Measurements from ENCODE around the gene SPATS2L. TPM values are rescaled to one million over a fixed set of nuclear protein-coding genes. Genes with fewer than 3 reads are reported as not detected.

Gene SPATS2L
- total RNA-seq, 1 experiment from 2014 or later: 47.3 TPM

- Mint-ChIP-seq H3K27ac (no peak overlapping the region), H3K4me3 (no peak overlapping the region), H3K4me1 (peaks cover 0 to 4% of the 10 kb centered on the region in 2 experiments; a peak in 1 of 4 replicates), H3K36me3 (ENCODE audit: insufficient read depth in 1 of 3, low read depth in 3 of 3) (peaks cover 0 to 15% (median 14%) of the 10 kb centered on the region in 3 experiments; a peak in 6 of 7 replicates), H3K9me3 (no peaks in the 10 kb centered on the region; a peak in 1 of 5 replicates), H3K27me3 (ENCODE audit: low read depth) (no peaks in the 10 kb centered on the region)
- no peak overlapping the region for H2AK5ac ChIP-seq (ENCODE audit: insufficient read length, low read length)
- H2BK15ac ChIP-seq (ENCODE audit: low read depth, low read length): no peak overlapping the region
- H3K27me3 ChIP-seq (ENCODE audit: insufficient read depth, low read length): no peaks in the 10 kb centered on the region
- H3K4ac ChIP-seq (ENCODE audit: low read depth, low read length): no peak overlapping the region
- no peaks in the 10 kb centered on the region for H3K79me1 ChIP-seq (ENCODE audit: insufficient read depth, low read depth, low read length, poor library complexity, severe bottlenecking)
- no peak overlapping the region for H3K4me2 ChIP-seq (ENCODE audit: insufficient read depth, insufficient read length, low read length)
- no peak overlapping the region for H3K23ac ChIP-seq (ENCODE audit: insufficient read length, low read depth, low read length)
- H3K4me1 ChIP-seq (ENCODE audit: insufficient read depth, low read length): 0 out of 2 replicates have a peak, but pooled peaks cover 3% of the 10 kb centered on the region
- H2BK5ac ChIP-seq (ENCODE audit: insufficient read length, low read length): no peak overlapping the region
- no peak overlapping the region for H2AFZ ChIP-seq (ENCODE audit: low read length)
- H4K5ac ChIP-seq (ENCODE audit: insufficient read length, low read depth, low read length): no peak overlapping the region
- no peak overlapping the region for H3K9ac ChIP-seq (ENCODE audit: extremely low read depth, insufficient read length, low read length)
- no peak overlapping the region for H3K18ac ChIP-seq (ENCODE audit: insufficient read length, low read depth, low read length)
- WGBS (ENCODE audit: extremely low coverage, insufficient read length, low lambda C conversion rate): no CpG with 5 or more reads among the region's 1 CpG
- no peak for TF ChIP-seq CTCF (conservative IDR thresholded peaks at IDR 0.05)
- no peaks in the 10 kb centered on the region for H3K23me2 ChIP-seq (ENCODE audit: insufficient read length, low read depth, low read length, poor library complexity, severe bottlenecking)
- no peaks in the 10 kb centered on the region for H3K9me3 ChIP-seq (ENCODE audit: control insufficient read depth, low read depth, low read length)
- no peak overlapping the region for H3T11ph ChIP-seq (ENCODE audit: low read length)
- H4K20me1 ChIP-seq (ENCODE audit: control insufficient read depth, insufficient read depth, insufficient read length): no peaks in the 10 kb centered on the region
- no peak overlapping the region for H3K14ac ChIP-seq (ENCODE audit: insufficient read depth, low read length)
- no peak overlapping the region for H3K27ac ChIP-seq (ENCODE audit: insufficient read length, low read depth, low read length)
- H2BK20ac ChIP-seq (ENCODE audit: low read depth, low read length, poor library complexity, severe bottlenecking): no peak overlapping the region
- no peak overlapping the region for H4K8ac ChIP-seq (replicated peaks; ENCODE audit: insufficient read length, low read depth, low read length)
- H4K91ac ChIP-seq (ENCODE audit: insufficient read length, low read depth, low read length): no peak overlapping the region
- H2BK12ac ChIP-seq (ENCODE audit: insufficient read length, low read depth, low read length): no peak overlapping the region
- no peaks in the 10 kb centered on the region for H3K79me2 ChIP-seq (ENCODE audit: insufficient read depth, low read length)
- no peak for DNase-seq
- H2BK120ac ChIP-seq (ENCODE audit: low read depth, low read length, poor library complexity, severe bottlenecking): no peak overlapping the region
- no peak overlapping the region for H3K56ac ChIP-seq (ENCODE audit: insufficient read length, low read depth, low read length)
Measured at GRCh38 chr2:200496696-200497095, 190.2 kb downstream of the SPATS2L start.
